ENCODE data around the gene PLBD2.

PLBD2 gene, protein sequence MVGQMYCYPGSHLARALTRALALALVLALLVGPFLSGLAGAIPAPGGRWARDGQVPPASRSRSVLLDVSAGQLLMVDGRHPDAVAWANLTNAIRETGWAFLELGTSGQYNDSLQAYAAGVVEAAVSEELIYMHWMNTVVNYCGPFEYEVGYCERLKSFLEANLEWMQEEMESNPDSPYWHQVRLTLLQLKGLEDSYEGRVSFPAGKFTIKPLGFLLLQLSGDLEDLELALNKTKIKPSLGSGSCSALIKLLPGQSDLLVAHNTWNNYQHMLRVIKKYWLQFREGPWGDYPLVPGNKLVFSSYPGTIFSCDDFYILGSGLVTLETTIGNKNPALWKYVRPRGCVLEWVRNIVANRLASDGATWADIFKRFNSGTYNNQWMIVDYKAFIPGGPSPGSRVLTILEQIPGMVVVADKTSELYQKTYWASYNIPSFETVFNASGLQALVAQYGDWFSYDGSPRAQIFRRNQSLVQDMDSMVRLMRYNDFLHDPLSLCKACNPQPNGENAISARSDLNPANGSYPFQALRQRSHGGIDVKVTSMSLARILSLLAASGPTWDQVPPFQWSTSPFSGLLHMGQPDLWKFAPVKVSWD

DNA sequence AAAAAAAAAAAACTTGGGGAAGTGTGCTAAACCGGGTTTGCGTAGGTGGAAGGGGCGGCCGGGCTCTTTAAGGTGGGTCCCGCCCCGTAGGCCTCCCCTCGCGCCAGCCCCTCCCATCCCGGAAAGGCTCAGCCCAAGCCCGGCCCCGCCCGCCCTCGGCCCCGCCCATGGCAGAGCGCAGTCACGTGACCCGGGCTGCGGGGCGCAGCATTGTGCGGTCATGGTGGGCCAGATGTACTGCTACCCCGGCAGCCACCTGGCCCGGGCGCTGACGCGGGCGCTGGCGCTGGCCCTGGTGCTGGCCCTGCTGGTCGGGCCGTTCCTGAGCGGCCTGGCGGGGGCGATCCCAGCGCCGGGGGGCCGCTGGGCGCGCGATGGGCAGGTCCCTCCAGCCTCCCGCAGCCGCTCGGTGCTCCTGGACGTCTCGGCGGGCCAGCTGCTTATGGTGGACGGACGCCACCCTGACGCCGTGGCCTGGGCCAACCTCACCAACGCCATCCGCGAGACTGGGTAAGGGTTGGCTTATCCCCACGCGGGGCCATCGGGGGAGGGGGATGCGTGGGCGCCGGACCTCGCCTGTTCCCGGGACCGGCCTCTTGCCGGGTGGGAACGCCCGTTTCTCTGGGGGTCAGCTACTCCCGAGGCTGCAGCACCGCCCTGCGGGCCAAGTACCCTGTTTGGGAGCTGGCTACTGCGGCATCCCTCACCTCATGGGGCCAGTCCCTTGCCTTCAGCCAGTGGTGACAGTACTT lies at the start of gene PLBD2:
Gene PLBD2 (plus strand): TSS at position 207 of the 752 bp plus-strand sequence. CDS start 14 bp downstream, at position 221.
- DNase-seq = peak; percentile 94

DNA sequence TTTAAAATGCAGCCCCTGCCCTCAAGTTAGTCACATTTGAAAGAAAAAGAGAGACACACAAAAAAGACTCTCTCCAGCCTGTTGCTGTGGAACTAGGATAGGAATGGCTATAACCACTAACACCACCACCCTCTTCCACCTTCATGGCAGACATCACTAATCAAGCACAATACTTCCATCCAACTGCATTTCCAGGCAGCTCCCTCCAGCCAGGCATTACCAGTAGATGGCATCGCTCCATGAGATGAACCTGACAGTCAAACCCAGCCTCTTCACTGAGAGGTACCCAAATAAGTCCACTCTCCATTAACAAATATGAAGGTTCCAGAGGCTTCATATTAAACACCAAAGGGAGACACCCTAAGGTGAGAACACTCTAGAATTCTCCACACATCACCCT lies 47.9 kb upstream of the PLBD2 start:
- DNase-seq = no peak

DNA sequence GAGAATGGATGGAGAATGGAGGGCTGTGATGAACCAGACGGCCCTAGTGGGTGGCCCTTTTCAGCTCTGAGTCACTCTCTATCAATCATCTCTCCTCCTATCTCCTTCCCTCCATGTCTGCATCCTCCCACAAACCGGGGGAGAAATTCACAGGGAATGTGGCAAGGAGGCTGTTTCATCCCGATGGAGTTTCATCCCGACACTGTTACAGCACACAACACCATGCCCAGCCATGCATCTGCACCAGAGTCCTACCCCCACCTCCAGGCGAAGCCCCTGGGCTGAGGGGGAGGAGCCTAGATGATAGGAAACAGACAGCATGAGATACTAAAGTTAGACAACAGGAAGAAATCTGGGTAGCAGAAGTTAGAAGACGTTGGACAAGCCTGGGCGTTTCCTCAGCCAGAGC lies 44.3 kb upstream of the PLBD2 start:
- no peak for DNase-seq

DNA sequence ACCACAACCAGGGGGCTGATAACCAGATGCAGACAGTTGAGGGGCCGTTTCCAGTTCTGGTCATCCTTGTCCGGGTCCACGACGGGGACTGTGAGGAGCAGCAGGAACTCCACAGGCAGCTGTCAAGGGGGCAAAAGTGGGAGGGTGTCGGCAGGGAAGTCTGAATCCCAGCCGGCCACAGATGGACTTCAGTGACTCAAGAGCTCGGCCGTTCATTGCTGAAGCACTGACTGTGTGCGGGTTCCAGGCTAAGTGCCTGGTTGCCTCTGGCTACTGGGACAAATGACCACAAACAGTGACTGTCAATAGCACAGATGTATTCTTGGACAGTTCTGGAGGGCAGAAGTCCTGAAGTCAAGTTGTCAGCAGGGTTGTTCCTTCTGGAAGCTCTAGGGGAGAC lies 43.0 kb upstream of the PLBD2 start:
- no peak for DNase-seq

DNA sequence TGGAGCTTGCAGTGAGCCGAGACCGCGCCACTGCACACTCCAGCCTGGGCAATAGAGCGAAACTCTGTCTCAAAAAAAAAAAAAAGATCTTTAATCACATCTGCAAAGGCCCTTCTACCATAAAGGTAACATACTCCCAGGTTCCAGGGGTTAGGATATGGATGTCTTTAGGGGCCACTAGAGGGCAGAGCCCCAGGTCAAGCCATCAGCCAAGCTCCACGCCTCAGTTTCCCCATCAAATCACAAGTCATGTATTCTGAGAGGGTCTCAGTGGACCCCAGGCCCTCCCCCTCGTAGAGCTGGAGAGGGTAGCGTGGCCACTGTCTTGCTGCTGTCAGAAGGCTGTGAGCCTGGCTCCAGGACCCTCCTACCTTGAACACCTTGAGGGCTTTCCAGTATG lies 42.2 kb upstream of the PLBD2 start:
- DNase-seq = no peak

DNA sequence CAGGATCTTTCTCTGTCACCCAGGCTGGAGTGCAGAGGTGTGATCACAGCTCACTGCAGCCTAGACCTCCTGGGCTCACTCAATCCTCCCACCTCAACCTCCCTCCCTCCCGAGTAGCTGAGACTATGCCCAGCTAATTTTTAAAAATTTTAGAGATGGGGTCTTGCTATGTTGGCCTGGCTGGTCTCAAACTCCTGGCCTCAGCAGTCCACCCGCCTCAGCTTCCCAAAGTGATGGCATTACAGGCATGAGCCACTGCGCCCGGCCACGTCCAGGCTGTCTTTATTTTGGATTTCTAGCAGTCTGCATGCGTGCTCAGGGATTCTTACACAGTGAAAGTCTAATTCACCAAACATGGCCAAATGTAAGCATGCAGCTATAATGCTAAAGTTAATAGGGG lies 41.3 kb upstream of the PLBD2 start:
- no peak for DNase-seq

DNA sequence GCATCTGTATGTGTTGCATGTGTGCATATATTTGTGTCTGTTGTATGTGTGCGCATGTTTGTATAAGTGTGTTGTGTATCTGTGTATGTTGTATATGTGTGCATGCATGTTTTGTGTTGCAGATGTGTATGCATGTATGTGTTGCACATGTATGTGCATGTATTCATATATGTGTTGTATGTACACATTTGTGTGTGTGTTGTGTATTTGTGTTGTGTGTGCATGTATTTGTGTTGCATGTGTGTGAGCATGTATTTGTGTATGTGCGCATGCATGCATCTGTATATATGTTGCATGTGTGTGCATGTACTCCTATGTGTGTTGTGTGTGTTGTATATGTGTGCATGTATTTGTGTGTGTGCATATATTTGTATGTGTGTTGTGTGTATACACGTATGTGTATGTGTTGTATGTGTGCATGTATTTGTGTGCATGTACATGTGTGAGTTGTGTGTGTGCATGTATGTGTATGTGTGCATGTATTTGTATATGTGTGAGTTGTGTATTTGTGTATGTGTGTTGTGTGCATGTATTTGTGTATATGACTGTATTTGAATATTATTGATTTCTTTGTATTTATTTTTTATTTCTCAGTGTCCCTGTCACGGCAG lies 40.2 kb upstream of the PLBD2 start:
- no peak for DNase-seq

DNA sequence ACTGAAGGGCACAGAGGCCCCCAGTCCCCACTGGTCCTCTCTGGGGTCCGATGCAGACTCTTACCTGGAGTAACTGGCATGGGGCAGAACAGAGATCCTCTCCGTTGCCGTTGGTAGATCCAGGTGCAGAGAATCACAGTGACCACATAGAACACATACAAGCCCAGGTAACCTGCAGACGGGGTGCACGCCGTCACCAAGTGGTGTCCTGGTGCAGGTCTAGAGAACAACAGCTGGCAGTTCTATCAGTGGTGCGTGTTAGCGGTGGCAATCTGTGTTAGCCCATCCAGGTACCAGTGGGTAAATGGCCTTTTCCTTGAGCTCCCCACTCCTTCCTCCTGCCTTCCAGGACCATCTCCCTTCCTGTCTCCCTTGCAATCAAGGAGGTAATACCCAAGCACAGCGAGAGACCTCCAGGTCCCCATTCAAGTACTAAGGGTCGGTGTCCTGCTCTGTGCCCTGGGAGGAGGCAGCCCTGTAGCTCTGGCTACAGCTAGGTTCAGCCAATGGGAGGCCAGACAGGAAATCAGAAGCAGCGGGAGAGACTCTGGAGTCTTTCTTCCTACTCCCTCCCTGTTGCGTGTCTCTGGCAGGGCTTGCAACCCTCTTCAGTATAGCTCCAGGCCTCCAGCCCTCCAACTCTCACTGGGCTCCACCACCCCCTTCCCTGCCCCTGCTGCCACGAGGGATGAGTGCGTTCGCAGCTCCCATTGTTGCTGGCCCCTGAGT lies 39.3 kb upstream of the PLBD2 start:
- no peak for DNase-seq

DNA sequence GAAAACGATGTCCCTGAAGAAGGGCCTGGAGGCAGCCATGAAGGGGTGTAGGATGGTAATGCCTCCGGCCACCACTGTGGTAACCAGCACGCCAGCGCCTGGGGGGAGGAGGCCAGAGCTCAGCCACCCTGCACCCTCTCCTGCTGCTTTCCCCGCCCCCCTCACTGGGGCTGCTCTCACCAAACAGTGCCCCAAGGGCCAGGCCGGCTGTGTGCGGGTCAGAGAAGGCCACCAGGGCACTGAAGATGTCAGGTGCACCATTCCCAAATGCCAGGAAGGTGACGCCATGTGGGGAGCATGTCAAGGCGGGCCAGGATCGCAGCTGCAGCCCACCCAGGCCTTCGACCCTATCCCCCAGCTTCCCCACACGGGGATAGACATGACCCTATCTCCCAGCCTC lies 38.0 kb upstream of the PLBD2 start:
- no peak for DNase-seq

DNA sequence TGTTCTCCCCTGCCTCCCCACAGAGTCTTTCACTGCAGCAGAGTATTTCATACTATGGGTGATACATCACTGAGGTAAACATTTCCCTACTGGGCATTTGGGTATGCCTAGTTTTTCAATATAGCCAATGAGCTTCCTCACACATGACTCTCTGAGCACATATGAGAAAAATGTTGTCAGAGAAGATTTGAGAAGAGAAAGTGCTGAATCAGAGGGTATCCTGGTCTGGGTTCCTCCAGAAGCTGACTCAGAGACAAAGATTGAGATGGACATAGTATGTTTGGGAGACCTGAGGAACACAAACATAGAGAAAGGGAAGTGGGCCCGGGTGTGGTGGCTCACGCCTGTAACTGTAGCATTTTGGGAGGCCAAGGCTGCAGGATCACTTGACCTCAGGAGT lies 36.0 kb upstream of the PLBD2 start:
- DNase-seq = no peak

DNA sequence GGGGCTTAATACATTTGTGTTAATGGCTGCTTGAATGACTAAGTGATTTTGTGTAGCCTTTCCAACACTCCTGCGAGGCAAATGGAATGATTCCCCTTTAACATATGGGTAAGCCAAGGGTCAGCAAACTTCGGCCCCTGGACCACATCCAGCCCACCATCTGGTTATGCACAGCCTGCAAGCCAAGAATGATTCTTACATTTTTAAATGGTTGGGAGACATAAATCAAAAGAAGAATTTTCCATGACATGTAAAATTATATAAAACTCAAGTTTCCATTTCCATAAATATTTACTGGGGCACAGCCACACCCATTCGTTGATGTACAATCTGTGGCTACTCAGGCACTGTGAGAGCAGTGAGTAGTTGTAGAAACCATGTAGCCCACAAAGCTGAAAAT lies 32.5 kb upstream of the PLBD2 start:
- no peak for DNase-seq

DNA sequence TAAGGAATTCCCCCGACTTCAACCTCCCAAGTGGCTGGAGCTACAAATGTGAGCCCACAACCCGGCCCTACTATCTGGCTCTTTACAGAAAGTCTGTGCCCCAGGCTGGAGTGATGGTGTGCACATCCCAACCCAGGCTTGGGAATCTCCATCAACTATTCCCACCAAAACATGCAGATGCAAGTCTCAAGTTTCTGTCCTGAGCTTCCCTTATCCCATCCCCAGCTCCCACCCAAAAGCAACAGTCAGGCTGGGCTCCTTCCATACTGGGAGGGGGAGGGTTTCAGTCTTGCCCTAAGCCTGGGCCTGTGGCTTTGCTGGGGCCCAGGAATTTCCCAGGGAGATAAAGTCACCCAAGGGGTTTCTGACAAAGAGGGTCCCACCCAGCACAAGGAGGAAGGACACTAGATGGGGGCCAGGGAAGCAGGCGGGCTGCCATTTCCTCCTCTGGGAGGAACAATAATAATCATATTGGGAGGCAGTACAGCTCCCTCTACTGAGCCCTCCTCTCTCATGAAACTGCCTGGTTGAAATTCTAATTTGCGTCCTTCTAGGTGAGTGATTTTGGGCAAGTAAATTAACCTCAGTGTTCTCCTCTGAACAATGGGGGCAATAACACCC lies 31.5 kb upstream of the PLBD2 start:
- DNase-seq = no peak

DNA sequence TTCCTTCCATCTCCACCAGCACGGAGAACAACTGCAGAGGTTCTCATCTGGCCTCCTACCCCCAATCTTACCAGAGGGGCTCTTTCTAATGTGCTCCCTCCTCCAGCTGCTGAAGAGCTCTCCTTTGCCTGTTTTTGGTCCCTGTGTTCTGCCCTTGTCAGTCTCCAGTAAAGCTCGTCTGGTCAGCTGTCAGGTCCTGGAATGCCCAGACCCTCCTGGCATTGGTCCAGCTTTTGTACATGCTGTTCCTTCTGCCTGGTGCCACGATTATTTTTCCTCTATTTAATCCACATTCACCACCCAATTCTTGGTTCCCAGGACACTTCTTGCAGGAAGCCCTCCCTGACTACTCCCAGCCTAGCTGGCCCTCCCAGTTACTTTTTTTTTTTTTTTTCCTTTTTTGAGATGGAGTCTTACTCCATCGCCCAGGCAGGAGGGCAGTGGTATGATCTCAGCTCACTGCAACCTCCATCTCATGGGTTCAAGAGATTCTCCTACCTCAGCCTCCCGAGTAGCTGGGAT lies 30.0 kb upstream of the PLBD2 start:
- DNase-seq = no peak

DNA sequence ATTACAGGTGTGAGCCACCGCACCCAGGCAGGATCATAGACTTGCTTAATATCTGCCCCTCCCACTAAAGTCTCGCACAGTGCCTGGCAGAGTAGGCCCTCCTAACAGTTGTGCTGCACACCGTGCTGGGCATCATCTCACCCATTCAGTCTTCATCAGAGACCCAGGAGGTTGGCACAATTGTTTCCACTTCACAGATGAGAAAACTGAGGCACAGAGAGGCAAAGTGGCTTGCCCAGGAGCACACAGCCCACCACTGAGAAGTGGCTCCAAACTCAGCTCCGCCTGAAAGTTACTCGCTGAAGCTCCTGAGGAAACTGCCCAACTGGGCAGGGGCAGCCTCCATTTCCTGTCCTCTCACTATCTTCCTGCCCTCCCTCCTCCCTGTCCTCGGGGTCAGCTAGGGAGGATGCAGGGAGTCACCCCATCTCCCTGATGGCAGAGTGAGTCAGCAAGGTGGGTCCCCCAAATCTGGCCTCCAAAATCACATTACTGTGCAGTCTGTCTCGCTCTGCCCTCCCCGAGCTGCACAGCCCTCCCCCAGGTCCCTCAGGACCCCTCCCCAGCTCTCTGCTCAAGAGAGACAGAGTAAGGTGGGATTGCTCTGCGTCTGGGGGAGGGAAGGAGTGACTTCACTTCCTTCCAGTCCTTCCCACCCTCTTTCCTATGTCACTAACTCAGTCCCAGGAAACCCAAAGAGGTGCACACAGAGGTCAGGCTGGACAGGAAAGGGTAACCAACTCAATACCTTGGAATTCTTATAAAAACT lies 29.2 kb upstream of the PLBD2 start:
- DNase-seq = no peak

DNA sequence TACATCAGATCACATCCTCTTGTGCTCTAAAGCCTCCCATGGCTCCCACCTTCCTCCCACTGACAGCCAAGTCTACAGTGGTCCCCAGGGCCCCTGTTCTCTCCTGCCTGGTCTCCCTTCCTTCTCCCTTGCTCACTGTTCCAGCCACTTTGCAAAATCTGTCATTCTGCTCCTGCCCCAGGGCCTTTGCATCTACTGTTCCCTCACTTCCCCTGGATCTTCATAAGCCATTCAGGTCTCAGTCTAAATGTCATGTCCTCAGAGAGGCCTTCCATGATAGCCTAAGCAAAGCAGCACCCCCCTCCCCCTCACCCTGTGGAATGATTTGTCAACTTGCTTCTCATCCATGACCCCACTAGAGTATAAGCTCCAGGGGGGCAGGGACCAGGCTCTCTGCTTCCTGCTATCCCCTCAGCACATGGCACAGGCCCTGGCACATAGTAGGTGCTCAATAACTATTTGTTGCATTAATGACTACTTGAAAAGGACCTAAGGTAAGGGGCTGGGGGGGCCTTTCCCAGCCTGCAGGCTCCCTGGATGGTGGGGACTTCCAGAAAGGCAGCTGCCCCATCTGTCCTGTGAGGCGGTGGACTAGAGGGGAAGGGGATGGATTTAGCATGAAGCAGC lies 28.5 kb upstream of the PLBD2 start:
- DNase-seq = no peak

DNA sequence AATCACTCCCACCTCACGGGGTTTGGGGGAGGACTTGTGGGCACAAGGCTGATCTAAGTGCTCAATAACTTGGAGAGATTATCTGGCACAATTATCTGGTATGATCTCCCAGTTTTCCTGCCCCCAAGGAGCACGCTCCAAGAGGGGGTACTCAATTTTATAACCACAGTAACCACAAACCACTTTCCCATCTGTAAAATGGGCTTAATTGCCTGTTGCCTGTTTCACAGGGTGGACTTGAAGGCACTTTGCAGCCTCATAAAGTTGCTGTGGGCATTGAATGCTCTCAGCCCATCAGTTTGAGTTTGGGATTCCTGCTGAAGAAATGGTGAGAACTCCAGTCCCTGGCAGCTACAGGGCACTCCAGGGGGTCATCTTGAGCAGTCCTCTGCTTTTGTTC lies 27.9 kb upstream of the PLBD2 start:
- DNase-seq = no peak

DNA sequence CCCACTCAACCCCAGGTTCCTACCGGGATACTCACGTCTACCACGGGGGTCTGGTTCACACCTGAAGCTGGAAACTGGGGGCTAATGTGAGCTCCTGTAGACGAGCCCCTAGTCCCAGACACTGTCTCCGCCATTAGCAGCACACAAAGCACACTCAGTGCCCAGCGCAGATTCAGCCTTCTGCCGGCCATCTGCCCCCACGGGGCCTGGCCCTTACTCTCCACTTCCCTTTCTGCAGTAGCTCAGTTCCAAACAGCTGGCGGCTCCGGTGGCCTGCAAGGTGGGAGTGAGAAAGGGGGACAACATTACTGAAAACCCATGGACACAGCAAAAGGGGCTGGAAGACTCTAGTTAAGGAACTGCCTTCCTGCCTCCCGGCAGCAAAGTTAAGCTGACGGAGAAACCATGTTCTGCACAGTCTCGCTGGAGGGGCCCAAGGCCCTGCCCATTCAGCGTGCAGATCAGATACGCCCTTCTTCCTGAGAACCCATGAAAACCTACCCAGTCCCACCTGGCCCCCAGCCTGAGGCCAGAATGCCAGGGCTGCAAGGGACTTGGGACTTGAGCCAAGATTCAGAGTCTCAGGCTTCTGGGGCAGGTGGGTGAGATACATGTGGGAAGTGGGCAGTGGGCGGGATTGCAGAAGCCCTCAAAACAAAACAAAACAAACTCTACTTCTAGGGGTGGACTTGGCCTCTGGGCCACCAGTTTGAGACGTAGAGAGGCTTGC lies 25.5 kb upstream of the PLBD2 start:
- no peak for DNase-seq

DNA sequence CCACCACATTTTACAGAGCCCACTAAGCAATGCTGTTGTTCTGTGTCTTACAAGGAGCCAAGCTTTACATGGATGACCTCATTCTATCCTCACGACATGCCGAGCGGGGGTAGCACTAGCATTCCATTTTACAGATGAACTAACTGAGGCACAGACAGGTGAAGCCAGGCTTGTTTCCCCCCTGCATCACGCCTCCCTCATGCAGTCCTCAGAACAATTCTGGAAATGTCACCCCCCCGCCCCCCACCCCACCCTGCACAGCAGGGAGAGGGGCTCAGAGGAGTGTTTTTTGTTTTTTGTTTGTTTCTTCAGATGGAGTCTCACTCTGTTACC lies 25.0 kb upstream of the PLBD2 start:
- no peak for DNase-seq

DNA sequence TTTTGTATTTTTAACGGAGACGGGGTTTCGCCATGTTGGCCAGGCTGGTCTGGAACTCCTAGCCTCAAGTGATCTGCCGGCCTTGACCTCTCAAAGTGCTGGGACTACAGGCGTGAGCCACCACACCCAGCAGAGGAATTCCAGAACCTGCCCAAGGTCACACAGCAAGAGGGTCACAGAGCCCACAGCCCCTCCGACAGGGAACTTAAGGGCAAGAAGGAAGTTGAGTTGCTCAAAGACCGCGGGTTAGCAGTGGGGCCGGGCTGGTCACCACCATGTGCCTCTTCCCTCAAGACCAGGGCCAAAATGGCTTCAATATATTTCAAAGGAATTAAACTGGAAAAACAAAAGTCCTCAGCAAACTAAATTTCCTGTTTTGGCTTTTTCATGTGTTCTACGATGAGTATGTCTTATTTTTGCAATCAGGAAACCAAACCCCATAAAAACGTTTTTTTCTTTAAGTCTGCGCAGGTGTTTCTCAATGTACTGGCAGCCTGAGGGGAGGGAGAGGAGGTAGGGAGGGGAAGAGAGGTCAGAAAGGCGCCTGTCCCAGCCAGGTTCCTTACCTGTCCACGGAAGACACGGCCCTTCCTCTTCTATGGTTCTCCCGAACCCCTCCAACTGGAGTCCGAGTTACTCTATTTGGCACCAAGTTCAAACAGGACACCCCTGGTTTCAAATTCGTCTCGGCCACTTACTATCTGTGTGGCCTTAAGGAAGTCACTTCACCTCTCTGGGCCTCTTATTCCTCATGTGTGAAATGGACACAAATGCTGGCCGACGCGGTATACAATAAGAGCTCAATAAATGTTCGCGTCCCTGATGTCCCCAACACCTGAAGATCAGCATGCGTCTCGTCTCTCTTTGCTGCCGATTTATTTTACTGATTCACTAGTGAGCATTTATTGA lies 24.3 kb upstream of the PLBD2 start:
- no peak for DNase-seq

All from activated naive CD4-positive, alpha-beta T cell treated with anti-CD3 and anti-CD28 coated beads, Interleukin-2, amount 50 U/mL, for 16 hours (primary cell).